Muscle of arm (tissue), 12 donors: ENCODE measurements around the gene DLGAP1. TPM values are rescaled to one million over a fixed set of nuclear protein-coding genes. Genes with fewer than 3 reads are reported as not detected.
"Not testable (repeated sequence)": the region's sequence is repeated elsewhere in the genome, so short reads cannot be mapped to it uniquely, and the experiment has no call there.

Source experiments
- DNase-seq: peaks from one replicate; pipeline ENCODE4 v3.0.0-alpha.2; 2013
- polyA plus RNA-seq, 12 donors: library from polyadenylated mRNA; unstranded; fragments of 120-200 nt; gene quantifications; one replicate each; pipeline ENCODE4 v1.2.1, GENCODE V29; 2013; ENCODE audit not compliant: insufficient read length in 12 of 12

The DLGAP1 gene
- polyA plus RNA-seq, 12 donors, result 1.4 to 3.5 (median 2.5) TPM; not detected in 2

DNA sequence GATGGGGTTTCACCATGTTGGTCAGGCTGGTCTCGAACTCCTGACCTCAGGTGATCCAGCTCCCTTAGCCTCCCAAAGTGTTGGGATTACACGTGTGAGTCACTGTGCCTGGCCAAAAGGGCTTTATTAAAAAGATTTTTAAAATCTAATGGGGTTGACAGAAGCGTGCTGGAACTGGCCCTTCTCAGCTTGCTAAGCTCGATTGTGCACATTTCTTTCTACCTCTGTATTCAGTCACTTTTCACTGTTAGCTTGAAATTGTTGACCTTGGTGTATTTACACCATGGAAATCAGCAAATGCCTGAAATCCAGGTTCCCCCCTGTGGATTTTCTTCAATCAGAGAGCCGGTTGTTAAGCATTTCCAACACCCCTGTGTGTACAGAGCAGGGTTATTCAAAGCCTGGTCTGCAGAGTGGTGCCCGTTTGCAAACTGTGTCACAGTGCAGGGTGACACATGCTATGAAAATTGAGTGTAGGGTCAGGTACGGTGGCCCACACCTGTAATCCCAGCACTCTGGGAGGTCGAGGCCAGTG, 864.9 kb downstream of the DLGAP1 start:
- DNase-seq, result no peak

GRCh38 chr18:3585656-3586509, 869.2 kb downstream of the DLGAP1 start:
- DNase-seq, result peak; percentile 68

- DNase-seq, result no peak
These were observed 870.1 kb downstream of the DLGAP1 start for GRCh38 chr18:3584897-3585460.

DNA sequence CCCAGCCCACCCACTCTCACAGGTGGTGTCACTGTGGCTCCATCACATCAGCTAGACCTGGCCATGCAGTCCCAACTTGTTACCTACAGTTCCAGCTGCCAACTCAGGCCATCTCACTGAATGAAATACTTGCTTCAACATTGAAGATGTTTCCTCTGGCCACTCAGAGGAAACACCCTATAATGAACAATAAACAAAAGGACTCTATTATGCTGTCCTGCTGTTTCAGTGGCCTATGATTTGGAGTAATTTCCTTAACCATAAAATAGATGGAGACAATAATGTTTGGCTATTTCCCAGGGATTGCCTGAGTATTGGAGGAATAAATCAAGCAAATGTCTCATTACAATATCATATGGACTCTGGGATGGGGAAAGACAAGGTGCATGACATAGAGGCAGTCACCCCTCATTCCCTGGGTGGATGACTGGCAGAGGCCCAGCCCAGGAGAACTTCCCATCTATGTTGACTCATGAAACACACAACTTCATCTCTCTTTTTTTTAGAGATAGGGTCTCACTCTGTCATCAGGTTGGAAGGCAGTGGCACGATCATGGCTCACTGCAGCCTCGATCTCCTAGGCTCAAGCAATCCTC, 870.7 kb downstream of the DLGAP1 start:
- DNase-seq, result no peak

- no peak for DNase-seq
These were observed 871.2 kb downstream of the DLGAP1 start for GRCh38 chr18:3583873-3584247.

DNA sequence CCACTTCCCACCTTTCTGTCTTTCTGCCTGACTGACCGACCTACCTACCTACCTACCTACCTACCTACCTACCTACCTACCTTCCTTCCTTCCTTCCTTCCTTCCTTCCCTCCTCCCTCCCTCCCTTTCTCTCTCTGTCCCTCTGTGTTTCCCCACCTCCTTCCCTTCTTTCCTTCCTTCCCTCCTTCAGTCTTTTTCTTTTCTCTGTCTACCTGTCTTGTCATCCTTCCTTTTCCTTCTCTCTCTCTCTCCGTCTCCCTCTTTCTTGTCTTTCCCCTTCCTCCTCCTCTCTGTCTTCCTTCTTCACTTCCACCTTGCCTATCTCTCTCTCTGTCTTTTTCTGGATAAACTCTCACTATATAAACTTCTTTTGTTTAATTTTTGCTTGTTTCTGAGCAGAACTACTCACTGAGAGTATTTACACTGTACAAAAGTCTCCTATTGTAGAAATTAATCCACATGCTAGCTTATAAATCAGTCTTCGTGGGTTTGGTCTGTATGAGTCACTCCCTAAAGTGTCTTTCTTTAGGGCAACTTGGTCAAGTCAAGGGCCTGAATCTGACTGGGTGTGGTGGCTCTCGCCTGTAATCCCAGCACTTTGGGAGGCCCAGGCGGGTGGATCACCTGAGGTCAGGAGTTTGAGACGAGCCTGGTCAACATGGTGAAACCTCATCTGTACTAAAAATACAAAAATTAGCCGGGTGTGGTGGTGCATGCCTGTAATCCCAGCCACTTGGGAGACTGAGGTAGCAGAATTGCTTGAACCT, 871.8 kb downstream of the DLGAP1 start:
- not testable (repeated sequence) for DNase-seq

GRCh38 chr18:3581890-3582289, 873.2 kb downstream of the DLGAP1 start:
- DNase-seq, result no peak

GRCh38 chr18:3580523-3581025, 874.5 kb downstream of the DLGAP1 start:
- DNase-seq, result not testable (repeated sequence)

- no peak for DNase-seq
These were observed 875.4 kb downstream of the DLGAP1 start for GRCh38 chr18:3579701-3580100.

DNA sequence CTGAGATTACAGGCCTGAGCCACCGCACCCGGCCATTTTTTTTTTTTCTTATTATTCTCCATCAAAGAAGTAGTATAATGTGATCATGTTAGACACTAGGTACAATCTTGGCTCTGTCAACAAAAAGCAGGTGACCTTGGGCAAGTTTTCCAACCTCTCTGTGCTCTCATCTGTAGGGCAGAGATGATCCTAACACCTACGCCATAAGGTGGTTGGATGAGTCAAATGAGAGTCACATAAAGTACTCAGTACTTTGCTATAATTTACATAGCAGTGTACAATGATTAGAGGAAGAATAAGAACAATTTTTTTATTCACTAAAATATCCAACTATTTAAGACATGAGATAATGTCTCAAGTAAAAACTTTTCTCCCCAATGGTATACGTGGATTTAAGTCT, 876.5 kb downstream of the DLGAP1 start:
- no peak for DNase-seq

GRCh38 chr18:3577281-3577855, 877.7 kb downstream of the DLGAP1 start:
- DNase-seq, result no peak

DNA sequence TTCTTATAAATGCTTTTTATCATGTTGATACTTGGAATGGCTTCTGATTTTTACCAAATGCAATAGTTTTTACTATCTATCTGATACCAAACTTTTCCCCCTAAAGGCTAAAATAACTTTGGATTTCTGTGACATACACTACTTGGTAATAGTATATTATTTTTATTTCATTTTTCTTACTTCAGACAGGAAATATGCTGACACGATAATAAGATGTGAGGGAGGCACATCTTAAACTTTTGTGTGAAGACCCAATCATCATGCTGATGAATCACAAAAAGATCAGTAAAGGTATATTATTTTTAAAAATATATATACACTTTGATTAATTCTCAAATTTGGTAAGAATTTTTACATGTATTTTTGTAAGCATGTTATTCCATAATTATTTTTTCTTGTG, 882.3 kb downstream of the DLGAP1 start:
- no peak for DNase-seq

- DNase-seq, result no peak
These were observed 888.3 kb downstream of the DLGAP1 start for GRCh38 chr18:3566851-3567250.

DNA sequence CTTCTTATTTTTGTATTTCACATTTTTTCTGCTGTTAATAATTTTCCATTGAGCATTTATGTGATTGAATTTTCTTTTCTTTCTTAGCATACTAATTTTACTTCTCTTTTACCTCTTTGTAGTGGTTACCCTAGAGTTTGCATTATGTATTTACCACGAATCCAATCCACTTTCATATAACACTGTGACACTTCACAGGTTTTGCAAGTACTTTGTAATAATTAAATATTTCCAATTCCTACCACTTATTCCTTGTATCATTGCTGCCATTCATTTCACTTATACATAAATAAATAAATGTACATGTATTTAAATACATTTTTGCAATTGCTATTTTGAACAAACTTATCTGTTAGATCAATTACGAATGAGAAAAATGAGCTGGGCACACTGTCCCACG, 894.4 kb downstream of the DLGAP1 start:
- DNase-seq, result no peak

DNA sequence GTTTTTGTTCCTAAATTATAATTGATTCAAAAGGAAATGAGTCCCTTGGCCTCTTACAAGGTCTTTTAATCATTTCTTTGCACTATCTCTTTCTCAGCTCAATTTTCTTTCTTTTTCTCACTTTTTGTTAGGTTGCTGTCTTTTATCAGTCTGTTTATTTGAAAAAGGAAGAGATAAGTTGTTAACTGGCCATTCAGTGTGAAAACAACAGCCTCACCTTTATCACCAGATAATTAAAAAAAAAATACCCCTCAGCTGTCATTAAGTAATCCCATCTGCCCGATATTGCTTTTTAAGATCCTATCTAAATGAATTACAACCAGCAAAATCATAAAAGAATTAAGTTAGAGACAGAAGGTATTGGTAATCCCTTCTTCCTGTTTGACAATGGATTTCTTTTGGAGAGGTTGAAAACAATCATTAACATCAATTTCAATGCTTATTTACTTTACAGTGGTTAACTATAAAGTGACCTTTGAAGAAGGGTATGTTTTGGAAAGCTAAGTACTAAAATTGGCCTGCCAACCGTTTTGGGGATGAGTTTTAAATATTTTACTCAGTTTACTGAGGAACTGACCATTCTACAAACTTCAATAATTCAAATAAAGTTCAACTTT, 900.2 kb downstream of the DLGAP1 start:
- no peak for DNase-seq

DNA sequence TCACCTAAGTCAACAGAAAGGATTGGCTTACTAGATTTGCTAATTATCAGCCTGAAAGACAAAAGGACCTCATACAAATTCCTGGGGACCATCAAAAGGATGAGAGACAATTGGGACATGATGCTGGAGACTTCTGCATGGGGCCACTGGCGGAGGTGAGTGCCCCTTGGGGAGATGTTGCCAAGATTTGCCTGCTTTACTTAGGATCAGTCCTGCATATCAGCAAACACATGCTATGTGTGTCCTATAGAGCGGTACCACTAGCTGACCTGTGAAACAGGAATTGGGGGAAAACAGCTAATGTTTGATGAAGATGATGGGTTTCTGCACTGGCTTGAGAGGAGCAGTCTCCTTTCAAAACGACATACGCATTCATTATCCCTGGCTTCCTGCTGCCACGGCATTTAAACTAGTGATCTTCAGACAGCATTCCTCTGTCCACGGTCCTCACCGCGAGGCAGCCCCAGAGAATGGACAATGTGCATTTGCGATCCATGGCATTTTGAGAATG, 901.0 kb downstream of the DLGAP1 start:
- no peak for DNase-seq

GRCh38 chr18:3552305-3552704, 902.8 kb downstream of the DLGAP1 start:
- DNase-seq, result no peak

- DNase-seq, result no peak
These were observed 907.1 kb downstream of the DLGAP1 start for GRCh38 chr18:3547891-3548615.

- no peak for DNase-seq
These were observed 909.0 kb downstream of the DLGAP1 start for GRCh38 chr18:3546106-3546505.

DNA sequence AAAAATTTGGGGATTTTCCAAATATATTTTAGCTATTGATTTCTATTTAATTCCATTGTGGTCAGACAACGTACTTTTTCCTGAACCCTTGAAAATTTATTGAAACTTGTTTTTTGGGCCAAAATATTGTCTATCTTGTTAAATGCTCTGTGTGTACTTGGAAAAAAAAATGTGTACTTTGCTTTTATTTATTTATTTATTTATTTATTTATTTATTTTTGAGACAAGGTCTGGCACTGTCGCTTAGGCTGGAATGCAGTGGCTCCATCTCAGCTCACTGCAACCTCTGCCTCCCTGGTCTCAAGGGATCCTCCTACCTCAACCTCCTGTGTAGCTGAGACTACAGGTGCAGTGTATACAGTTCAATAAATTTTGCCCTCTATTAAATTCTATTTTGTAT, 910.6 kb downstream of the DLGAP1 start:
- DNase-seq, result no peak
